RWPE2 (cell line): ENCODE results near the gene SLC9A9.

Experiments used
- ATAC-seq: fragments of 200-7000 bp; cut with Tn5 transposase; 3 replicates; pipeline ENCODE4 v1.9.1; 2021; ENCODE audit warnings: low read depth
- DNase-seq: peaks from one replicate; pipeline ENCODE4 v3.0.0-alpha.2; 2020; ENCODE audit warnings: low spot score
- H3K27ac ChIP-seq: fragments of 450-650 bp; 2 replicates; pipeline ENCODE4 v1.5.1; 2017; ENCODE audit warnings: mild to moderate bottlenecking; ENCODE audit not compliant: poor library complexity, severe bottlenecking
- H3K27me3 ChIP-seq: fragments of 250-450 bp; sonication (Bioruptor Pico); 2 replicates; pipeline ENCODE4 v1.5.1; 2021; ENCODE audit warnings: mild to moderate bottlenecking, moderate library complexity; ENCODE audit not compliant: insufficient read depth, poor library complexity, severe bottlenecking
- H3K36me3 ChIP-seq: fragments of 250-450 bp; sonication (Bioruptor Pico); 2 replicates; pipeline ENCODE4 v1.5.1; 2020; ENCODE audit warnings: low read depth, mild to moderate bottlenecking, moderate library complexity
- H3K4me1 ChIP-seq: fragments of 250-450 bp; sonication (Bioruptor Pico); 2 replicates; pipeline ENCODE4 v1.5.1; 2021; ENCODE audit warnings: mild to moderate bottlenecking, moderate library complexity; ENCODE audit not compliant: insufficient read depth, poor library complexity, severe bottlenecking
- H3K4me3 ChIP-seq: fragments of 250-450 bp; sonication (Bioruptor Pico); 2 replicates; pipeline ENCODE4 v1.5.1; 2021; ENCODE audit warnings: mild to moderate bottlenecking, moderate library complexity; ENCODE audit not compliant: severe bottlenecking
- H3K9me3 ChIP-seq: fragments of 250-450 bp; sonication (Bioruptor Pico); 2 replicates; pipeline ENCODE4 v1.5.1; 2021; ENCODE audit warnings: mild to moderate bottlenecking, moderate library complexity; ENCODE audit not compliant: severe bottlenecking
- TF ChIP-seq, protein P1 (sequence below): fragments of 450-650 bp; IDR thresholded peaks from one replicate; pipeline ENCODE4 v1.5.1; 2017; ENCODE audit warnings: mild to moderate bottlenecking, moderate library complexity; ENCODE audit not compliant: poor library complexity, severe bottlenecking

SLC9A9 gene

GRCh38 chr3:143578810-143579435 lies 269.3 kb downstream of the SLC9A9 start:
- H3K4me3 ChIP-seq: no peak overlapping the region
- H3K4me1 ChIP-seq: no peaks in the 10 kb centered on the region
- H3K36me3 ChIP-seq: no peaks in the 10 kb centered on the region
- H3K9me3 ChIP-seq: no peaks in the 10 kb centered on the region
- TF ChIP-seq, protein P1, sequence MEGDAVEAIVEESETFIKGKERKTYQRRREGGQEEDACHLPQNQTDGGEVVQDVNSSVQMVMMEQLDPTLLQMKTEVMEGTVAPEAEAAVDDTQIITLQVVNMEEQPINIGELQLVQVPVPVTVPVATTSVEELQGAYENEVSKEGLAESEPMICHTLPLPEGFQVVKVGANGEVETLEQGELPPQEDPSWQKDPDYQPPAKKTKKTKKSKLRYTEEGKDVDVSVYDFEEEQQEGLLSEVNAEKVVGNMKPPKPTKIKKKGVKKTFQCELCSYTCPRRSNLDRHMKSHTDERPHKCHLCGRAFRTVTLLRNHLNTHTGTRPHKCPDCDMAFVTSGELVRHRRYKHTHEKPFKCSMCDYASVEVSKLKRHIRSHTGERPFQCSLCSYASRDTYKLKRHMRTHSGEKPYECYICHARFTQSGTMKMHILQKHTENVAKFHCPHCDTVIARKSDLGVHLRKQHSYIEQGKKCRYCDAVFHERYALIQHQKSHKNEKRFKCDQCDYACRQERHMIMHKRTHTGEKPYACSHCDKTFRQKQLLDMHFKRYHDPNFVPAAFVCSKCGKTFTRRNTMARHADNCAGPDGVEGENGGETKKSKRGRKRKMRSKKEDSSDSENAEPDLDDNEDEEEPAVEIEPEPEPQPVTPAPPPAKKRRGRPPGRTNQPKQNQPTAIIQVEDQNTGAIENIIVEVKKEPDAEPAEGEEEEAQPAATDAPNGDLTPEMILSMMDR: no peak
- no peak overlapping the region for H3K27ac ChIP-seq
- no peaks in the 10 kb centered on the region for H3K27me3 ChIP-seq
- no peak for DNase-seq
- ATAC-seq: no peak

GRCh38 chr3:143576568-143577270 lies 271.5 kb downstream of the SLC9A9 start:
- Histone ChIP-seq H3K36me3 (no peaks in the 10 kb centered on the region), H3K27ac (no peak overlapping the region), H3K4me1 (no peaks in the 10 kb centered on the region), H3K4me3 (no peak overlapping the region), H3K9me3 (no peaks in the 10 kb centered on the region), H3K27me3 (no peaks in the 10 kb centered on the region)
- TF ChIP-seq, protein P1: no peak
- ATAC-seq: no peak
- no peak for DNase-seq

- DNase-seq (no peak), ATAC-seq (no peak)
- H3K9me3 ChIP-seq: no peaks in the 10 kb centered on the region
- no peak overlapping the region for H3K27ac ChIP-seq
- H3K27me3 ChIP-seq: no peaks in the 10 kb centered on the region
- no peak overlapping the region for H3K4me3 ChIP-seq
- TF ChIP-seq, protein P1: no peak
- no peaks in the 10 kb centered on the region for H3K36me3 ChIP-seq
- H3K4me1 ChIP-seq: no peaks in the 10 kb centered on the region
Observed at GRCh38 chr3:143574933-143575332, 273.3 kb downstream of the SLC9A9 start.

DNA sequence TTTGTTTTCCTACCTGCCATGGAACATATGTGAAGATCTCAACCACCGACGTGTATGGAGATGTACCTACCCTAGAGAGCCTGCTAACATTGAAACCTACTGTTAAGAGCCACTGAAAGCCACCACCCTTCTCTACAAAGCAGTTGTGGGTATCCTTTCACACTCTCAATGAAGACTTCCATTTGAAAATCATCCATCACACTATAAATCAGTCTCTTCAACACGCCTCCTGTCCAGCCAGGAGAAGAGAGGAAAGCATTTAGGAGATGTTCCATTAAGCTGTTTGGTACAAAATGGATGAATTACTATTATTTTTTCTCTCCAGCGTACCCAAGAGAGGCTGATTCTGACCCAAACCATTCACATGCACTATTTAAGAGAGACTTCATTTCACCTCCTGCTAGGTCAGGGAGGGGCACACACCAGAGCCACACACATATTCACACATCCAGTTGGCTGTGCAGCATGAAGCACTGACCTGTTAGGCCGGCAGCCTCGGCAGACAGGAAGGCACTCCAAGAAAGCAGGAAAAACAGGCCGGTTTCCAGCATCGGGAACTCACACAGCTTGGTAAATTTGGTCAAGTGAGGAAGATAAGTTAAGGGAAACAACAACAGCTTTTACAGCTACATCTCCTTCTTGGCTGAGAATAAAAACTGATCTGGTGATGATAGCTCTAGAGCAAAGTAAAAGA lies 274.5 kb downstream of the SLC9A9 start:
- TF ChIP-seq, protein P1: no peak
- no peak overlapping the region for H3K4me3 ChIP-seq
- DNase-seq (no peak), ATAC-seq (no peak)
- H3K4me1 ChIP-seq: no peaks in the 10 kb centered on the region
- H3K9me3 ChIP-seq: no peaks in the 10 kb centered on the region
- no peak overlapping the region for H3K27ac ChIP-seq
- no peaks in the 10 kb centered on the region for H3K27me3 ChIP-seq
- H3K36me3 ChIP-seq: no peaks in the 10 kb centered on the region
